NK-92 (cell line): ENCODE results near the gene CREB5.

Experiments
- DNase-seq: peaks from one replicate; lab custom pipeline; 2025; ENCODE audit not compliant: unreplicated experiment; lab: John Stamatoyannopoulos, UW

The CREB5 gene

GRCh38 chr7:28671526-28671925 lies 259.2 kb downstream of the CREB5 start:
- DNase-seq: no peak

- no peak for DNase-seq
These were observed 260.1 kb downstream of the CREB5 start for GRCh38 chr7:28672397-28672797.

DNA sequence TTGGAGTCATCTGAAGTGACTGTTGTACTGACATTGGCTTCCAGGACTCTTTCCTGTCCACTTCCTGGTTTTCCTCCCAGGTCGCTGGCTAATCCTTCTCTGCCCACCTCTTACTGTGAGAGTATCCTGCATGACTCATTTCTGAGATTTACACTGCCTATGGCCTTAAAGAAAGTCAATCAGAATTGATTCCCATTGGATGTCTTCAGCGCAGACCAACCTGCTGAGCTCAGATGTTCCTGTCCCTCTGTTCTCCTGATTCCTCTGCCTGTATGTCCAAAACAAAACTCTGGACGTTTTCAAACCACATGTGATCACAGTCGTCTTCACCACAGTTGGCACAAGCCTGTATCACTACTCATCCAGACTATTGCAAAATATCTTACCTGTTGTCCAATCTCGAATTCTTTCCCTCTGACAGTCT lies 262.1 kb downstream of the CREB5 start:
- no peak for DNase-seq

DNA sequence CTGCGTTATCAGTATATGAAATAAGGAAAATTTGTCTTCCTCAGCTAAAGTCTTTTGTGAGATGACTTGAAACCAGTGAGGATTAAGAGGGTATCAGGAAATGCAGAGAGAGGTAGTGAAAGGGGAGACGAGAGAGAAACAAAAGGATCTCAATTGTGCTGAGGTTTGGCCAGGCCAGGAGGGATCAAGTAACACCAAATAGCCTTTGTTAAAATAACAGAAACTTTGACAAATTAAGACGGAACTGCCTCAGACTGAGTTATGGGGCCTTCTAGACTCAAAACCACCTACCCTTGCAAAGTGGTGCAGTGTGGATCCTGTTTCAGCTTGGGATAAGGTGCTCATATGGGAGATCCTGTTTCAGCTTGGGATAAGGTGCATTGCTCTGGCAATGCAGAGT lies 263.1 kb downstream of the CREB5 start:
- no peak for DNase-seq

DNA sequence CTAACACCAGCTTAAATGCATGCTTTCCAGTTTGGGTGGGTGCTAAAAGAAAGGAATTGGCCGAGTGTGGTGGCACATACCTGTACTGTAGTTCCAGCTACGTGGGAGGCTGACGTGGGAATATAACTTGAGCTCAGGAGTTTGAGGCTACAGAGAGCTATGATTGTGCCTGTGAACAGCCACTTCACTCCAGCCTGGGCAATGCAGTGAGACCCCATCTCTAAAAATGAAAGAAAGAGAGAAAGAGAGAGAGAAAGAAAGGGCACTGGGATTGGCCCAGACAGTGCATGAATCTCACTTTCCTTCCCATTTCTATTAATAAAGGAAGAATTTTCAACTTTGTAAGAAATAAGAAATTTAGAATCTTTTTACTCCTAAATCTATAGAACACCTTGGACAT lies 265.4 kb downstream of the CREB5 start:
- DNase-seq: no peak

- DNase-seq: no peak
These were observed 266.2 kb downstream of the CREB5 start for GRCh38 chr7:28678431-28678965.

GRCh38 chr7:28681693-28682310 lies 269.5 kb downstream of the CREB5 start:
- DNase-seq: no peak

GRCh38 chr7:28682801-28683200 lies 270.5 kb downstream of the CREB5 start:
- no peak for DNase-seq

GRCh38 chr7:28684650-28685241 lies 272.4 kb downstream of the CREB5 start:
- DNase-seq: no peak

DNA sequence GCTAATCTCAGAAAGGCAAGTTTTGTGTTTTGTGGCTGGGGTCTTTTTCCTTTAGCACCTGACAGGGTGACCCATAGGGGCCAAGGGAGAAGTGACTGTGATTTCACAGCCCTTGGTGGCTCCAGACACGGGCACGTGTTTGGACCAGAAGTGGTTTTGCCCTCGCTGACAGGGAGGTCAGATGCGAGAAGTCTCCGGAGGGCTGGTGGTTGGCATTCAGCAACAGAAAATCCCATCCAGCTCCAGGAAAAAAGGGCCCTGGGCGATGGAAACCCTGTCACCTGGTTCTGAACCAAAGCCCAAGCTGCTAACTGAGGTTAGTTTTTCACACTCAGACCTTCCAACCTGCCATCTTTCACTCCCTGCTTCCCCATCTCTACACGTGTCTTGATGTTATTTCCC lies 272.9 kb downstream of the CREB5 start:
- DNase-seq: no peak

DNA sequence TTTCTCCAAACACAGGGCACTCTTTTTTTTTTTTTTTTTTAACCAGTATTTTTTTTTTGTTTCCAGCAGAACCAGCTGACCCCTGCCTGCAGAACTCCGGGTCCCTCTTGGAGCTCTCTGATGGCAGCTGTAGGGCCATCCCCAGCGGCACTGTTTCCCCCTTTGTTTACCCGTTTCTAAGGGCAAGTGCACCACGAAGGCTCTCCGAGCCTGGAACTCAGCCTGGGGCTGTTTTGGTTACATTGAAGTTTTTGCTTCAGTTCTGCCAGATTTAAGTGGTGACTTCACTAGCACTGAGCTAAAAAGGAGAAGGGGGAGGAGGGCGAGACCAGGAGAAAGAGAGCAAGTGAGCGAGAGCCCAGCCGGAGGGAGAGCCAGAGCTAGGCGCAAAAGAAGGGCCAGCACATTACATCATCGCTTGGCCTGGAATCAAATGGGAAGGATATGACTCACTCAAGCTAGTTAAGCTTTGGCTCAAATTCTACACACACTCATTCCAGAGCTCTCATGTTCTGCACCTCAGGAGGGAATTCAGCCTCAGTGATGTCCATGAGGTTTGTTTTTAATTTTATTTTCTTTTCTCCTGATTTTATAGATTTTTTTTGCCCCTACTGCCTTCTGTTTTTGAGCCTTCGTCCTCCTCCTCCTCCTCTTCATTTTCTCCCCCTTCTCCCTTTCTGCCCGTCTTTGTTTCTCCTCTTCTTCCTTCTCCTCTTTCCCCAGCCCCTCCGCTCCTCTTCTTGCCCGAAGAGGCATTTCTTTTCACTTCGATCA lies 273.5 kb downstream of the CREB5 start:
- DNase-seq: no peak

DNA sequence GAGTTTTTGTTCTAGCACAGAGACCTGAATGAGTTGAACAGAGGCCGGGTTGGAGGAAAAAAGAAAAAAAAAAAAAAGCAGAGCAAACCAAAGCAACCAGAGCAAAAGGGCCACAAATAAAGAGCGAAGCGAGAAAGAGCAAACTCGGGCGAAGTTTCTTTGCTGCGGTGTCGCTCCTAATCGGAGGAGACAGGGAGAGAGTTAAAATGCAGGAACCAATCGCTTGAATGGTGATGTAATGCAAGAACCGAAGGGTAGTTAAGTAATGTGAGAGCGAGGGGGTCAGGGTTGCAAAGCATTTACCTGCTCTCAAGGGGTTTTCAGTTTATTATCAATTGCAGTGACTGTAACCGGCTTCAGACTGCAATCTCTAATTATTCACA lies 274.1 kb downstream of the CREB5 start:
- DNase-seq: no peak

DNA sequence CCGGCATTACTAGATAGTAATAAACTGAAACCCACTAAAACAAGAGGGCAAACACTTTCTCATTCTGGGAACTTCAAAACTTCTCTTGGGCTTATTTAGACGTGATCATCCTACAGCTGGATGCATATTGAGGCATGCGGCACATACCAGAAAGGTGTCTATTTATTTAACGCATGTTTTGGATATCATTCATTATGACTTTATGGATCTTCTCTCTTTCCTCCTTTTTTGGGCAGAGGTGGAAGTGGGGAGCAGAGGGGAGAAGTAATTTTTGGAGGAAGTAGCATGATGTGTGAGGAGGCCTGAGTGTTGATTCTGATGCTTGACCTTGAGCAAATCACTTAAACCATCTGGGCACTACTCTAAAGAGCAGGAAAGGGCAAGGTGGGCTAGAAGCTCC lies 275.2 kb downstream of the CREB5 start:
- DNase-seq: no peak

DNA sequence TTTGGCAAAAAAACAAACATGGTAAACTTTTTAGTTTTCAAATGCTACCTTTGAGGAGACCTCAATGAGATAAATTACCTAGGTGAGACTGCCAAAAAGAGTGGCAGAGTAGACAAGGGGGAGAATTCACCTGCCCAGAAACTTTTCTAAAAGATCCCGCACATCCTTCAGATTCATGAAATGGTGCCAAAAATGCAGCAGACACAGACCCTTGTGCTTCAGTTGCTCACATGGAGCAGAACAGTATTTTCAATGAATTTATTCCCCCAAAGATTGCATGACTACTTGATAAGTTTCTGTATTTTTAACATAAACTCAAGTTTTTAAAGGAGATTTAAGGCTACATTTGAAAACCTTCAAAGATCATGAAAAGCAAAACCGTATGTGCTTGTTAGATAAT lies 275.9 kb downstream of the CREB5 start:
- DNase-seq: no peak

DNA sequence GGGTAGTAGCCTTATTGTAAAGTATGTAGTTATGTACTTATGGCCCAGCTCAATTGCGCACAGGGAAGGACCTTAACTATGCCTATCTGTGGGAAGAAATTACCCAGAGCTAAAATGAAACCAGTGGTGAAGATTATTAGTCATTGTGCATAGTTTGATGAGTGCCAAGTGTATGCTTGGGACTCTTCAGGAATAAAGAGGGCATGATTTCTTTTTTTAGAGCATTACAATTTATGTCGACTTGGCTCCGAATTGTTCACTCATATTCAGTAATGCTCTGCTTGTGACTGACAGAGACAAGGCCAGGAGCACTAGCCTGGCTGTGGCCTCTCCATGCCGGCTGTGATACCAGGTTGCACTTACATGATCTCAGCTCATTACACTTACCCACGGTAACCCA lies 276.3 kb downstream of the CREB5 start:
- no peak for DNase-seq

DNA sequence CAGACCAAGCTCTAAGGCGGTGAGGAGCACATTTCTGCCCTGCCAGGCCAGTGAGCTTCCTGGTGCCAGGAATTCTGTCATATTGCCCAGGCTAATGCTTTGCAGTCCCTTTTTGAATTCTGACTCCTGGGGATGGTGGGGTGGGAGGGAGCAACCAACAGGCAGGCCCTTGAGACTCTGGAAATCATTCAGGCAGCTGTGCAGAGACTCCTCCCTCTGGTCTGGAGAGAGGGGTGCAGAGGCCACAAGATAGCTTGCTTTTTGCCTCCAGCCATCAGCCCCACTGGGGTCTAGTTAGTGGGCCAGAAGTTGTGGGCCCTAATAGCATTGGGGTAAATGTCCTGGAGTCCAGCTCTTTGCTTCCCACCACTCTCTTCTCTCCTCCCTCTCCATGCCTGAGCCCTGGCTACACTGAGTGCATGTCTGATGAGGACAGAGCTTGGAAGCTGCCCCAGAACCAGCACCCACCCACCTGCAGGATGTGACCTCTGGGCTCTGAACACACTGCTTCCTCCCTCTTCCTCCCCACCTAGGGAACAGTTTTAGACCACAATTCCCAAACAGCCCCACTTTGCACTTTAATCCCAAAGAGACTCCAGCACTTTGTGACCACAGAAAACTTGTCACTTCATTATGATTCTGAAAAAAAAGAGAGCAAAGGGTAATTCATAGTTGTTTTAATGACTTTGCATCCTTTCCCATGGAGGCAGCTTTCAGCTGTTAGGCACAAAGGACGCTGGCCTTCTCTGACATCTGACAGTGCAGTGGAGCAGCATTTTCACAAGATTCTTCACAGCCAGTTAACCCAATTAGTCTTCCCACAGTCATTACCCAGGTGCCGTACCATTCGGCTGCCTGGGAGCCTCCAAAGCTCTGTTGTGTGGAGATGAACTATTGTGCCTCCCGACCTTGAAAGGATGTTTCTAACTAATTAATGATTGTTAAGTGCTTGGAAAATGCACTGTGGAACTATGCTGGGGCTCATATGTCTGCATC lies 283.3 kb downstream of the CREB5 start:
- no peak for DNase-seq

- DNase-seq: no peak
These were observed 285.7 kb downstream of the CREB5 start for GRCh38 chr7:28697913-28698563.

DNA sequence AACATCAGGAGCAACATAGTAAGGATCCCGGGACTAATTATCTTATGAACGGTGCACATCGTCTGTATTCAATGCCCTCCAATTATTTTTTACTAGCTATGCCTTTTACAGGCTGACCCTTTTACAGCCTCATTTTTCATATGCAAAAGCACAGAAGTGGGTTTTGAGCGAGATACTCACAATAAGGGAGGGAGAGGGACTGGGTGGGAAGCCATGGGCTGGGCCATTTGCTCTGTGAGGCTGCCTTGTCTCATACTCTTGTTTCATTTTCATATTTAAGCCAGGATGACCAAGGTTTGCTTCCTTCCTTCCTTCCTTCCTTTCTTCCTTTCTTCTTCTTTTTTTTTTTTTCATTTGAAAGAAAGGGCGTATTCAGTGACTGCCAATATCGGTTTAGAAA lies 286.5 kb downstream of the CREB5 start:
- no peak for DNase-seq

DNA sequence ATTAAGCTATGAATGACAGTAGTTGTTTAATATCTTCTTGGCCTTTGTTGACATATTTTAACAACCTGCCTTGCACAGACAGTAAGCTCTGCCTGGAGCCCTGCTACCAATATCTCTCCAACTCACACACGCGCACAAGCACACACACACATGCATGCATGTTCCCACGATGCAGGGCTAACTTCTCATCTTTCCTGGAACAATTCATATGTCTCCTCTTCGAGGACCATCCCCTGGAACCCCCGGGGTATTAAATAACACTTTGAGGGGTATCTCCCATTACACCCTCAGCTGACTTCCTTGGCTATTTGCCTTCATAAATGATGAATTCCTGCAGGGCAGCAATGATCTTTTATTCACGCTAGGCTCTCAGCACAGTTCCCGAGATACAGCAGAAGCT lies 287.8 kb downstream of the CREB5 start:
- no peak for DNase-seq

GRCh38 chr7:28700790-28701203 lies 288.5 kb downstream of the CREB5 start:
- DNase-seq: no peak
